ENCODE results near the gene CRYGC.

The CRYGC gene

DNA sequence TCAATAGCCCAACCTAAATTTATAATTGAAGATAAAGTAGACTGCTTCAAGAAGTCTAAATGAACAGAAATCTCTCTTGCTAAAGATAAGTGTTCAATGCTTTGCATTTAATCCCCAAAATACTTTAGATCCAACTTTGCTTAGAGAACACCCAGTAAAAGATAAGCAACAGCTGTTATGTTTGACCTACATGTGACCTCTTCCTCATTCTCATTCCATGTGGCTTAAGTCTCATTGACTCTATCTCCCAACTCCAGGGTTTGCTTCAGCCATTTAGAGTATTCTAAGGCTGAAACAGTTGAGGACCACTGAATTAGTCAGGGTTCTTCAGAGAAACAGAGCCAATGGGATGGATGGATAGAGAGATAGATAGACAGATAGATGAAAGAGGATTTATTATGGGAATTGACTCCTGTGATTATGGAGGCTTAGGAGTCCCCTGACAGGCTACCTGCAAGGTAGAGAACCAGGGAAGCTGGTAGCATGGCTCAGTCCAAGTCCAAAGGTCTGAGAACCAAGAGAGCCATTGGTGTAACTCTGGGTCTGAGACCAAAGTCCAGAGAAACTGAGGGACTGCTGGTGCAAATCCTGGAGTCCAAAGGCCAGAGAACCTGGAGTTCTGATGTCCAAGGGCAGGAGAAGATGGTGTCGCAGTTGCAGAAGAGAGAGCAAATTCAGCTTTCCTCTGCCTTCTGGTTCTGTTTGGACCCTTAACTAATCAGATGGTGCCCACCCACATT is 37.4 kb downstream of the CRYGC start:
- no peak for DNase-seq

DNA sequence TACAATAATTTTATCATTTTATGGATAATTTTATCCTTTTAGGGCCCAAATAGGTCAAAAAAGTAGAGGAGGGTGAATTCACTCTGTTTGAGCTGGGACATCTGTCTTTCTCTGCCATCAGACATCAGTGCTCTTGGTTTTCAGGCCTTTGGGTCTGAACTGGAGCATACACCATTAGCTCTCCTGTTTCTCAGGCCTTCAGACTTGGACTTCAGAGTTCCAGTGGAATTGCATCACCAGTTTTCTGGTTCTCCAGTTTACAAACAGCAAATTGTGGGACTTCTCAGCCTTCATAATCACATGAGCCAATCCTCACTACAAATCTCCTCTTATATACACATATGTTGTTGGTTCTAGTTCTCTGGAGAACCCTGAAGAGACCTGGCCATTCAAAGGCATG is 39.2 kb downstream of the CRYGC start:
- DNase-seq: no peak

DNA sequence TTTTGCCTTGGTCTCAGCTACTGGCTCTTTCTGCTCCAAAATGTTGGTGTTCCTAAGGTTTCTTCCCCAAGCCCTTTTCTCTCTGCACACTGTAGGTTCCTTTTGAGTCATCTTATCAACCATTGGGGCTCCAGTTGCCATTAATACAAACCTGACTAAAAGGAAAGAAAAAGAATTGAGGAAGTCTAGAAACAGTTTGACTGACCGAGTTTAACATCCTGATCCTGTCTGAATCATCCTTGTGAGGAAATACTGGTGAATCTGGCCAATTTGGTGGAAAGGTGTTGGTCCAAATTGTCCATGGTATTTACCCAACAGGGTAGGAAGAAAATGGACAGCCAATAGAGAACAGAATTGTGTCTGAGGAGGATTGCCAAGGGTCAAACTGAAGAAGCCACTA is 43.6 kb downstream of the CRYGC start:
- no peak for DNase-seq

- no peak for DNase-seq
These were observed 45.8 kb downstream of the CRYGC start for GRCh38 chr2:208083807-208084206.
